ENCODE measurements around the gene CFAP119. TPM values are rescaled to one million over a fixed set of nuclear protein-coding genes. Genes with fewer than 3 reads are reported as not detected.

CFAP119 gene
- total RNA-seq, 1 experiment from 2014 or later = 9.6 TPM

DNA sequence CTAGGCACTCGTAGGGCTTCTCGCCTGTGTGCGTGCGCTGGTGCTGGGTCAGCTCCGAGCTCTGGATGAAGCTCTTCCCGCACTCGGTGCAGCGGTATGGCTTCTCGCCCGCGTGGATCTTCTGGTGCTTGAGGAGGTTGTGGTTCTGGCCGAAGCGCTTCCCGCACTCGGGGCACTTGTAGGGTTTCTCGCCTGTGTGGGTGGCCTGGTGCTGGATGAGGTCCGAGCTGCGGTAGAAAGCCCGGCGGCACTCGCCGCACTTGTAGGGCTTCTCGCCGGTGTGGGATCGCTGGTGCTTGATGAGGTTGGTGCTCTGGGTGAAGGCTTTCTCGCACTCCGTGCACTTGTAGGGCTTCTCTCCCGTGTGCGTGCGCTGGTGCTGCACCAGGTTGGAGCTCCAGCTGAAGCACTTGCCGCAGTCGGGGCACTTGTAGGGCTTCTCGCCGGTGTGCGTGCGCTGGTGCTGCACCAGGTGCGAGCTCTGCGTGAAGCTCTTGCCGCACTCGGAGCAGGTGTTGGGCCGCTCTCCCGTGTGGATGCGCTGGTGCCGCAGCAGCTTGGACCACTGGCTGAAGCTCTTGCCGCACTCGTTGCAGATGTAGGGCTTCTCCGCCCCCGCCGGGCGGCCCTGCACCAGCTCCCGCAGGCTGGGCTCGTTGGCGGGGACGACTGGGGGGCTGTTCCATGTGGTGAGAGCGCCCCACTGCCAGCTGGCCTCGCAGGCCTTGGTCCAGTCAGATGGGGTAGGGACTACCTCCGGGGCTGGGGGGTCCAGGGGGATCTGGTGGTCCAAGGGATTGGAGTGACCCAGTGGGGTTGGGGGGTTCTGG is 21.6 kb upstream of the CFAP119 start:
- no peak overlapping the region for H3K27ac ChIP-seq (ENCODE audit: low read length)
- peaks cover 21% of the 10 kb centered on the region for H3K79me2 ChIP-seq (ENCODE audit: low read length)
- H4K20me1 ChIP-seq (ENCODE audit: low read length) = no peaks in the 10 kb centered on the region
- no TSS peak for BruUV-seq (replicated peaks)
- H3K9me3 ChIP-seq (ENCODE audit: low read length) = no peaks in the 10 kb centered on the region
- ATAC-seq (no peak), DNase-seq (no peak)
- ChIA-PET CTCF (no interaction called here), POLR2A (ENCODE audit: unreplicated experiment) (interaction anchor here (0.7 kb wide), 1 partner anchor 23 kb away, joined by 3 read pairs; no protein-coding TSS in a partner anchor)
- no peaks in the 10 kb centered on the region for H3K36me3 ChIP-seq (ENCODE audit: low read depth, low read length)
- TF ChIP-seq EZH2phosphoT487 (IDR thresholded peaks at IDR 0.05; ENCODE audit: borderline replicate concordance, low read length) = no peak
- TF ChIP-seq, protein P1, sequence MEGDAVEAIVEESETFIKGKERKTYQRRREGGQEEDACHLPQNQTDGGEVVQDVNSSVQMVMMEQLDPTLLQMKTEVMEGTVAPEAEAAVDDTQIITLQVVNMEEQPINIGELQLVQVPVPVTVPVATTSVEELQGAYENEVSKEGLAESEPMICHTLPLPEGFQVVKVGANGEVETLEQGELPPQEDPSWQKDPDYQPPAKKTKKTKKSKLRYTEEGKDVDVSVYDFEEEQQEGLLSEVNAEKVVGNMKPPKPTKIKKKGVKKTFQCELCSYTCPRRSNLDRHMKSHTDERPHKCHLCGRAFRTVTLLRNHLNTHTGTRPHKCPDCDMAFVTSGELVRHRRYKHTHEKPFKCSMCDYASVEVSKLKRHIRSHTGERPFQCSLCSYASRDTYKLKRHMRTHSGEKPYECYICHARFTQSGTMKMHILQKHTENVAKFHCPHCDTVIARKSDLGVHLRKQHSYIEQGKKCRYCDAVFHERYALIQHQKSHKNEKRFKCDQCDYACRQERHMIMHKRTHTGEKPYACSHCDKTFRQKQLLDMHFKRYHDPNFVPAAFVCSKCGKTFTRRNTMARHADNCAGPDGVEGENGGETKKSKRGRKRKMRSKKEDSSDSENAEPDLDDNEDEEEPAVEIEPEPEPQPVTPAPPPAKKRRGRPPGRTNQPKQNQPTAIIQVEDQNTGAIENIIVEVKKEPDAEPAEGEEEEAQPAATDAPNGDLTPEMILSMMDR (conservative IDR thresholded peaks at IDR 0.05; ENCODE audit: low read depth, low read length) = no peak
- TF ChIP-seq EZH2 (IDR thresholded peaks at IDR 0.05; ENCODE audit: low read length, unreplicated experiment) = no peak
- intact Hi-C loops (cut with micrococcal nuclease) = no loop called here
- H3K9me2 ChIP-seq (replicated peaks; ENCODE audit: low read length) = no peaks in the 10 kb centered on the region
- H3K9ac ChIP-seq (ENCODE audit: low read length) = no peak overlapping the region
- H3K4me1 ChIP-seq (ENCODE audit: insufficient read depth, low read length) = peaks cover 4% of the 10 kb centered on the region; the same call in 1 of the 2 replicates
- H2AFZ ChIP-seq (ENCODE audit: low read length) = no peak overlapping the region
- no peak overlapping the region for H3K4me3 ChIP-seq (ENCODE audit: low read length)
- no peak overlapping the region for H3K4me2 ChIP-seq (ENCODE audit: low read length)
- no peaks in the 10 kb centered on the region for H3K27me3 ChIP-seq (ENCODE audit: low read length)
- H3F3A ChIP-seq (ENCODE audit: low read length, unreplicated experiment) = no peaks in the 10 kb centered on the region

DNA sequence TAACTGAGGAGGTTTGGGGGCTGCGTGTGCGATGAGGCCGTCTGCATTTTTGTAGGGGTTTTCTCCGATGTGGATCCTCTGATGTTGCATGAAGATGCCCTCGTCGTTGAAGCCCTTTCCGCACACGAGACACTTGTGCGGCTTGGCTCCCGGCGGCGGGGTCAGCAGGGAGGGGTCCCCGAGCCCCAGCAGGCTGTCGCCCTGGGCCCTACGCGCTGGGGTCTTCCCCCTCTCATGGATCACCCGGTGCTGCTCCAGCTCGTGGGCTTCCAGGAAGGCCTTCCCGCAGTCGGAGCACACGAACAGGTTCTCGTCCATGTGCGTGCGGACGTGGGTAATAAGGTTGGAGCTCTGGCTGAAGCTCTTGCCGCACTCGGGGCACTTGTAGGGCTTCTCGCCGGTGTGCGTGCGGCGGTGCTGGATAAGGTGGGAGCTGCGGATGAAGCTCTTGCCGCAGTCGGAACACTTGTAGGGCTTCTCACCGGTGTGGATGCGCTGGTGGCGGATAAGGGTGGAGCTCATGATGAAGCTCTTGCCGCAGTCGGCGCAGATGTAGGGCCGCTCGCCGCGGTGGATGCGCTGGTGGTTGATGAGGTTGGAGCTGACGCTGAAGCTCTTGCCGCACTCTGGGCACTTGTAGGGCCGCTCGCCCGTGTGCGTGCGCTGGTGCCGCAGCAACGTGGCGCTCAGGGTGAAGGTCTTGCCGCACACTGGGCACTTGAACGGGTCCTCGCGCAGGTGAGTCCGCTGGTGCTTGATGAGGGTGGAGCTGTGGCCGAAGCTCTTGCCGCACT is 20.8 kb upstream of the CFAP119 start:
- DNase-seq (no peak), ATAC-seq (no peak)
- CTCF ChIA-PET = no interaction called here
- no peak for TF ChIP-seq EZH2 (IDR thresholded peaks at IDR 0.05; ENCODE audit: low read length, unreplicated experiment)
- TF ChIP-seq EZH2phosphoT487 (IDR thresholded peaks at IDR 0.05; ENCODE audit: borderline replicate concordance, low read length) = no peak
- TF ChIP-seq, protein P1 (conservative IDR thresholded peaks at IDR 0.05; ENCODE audit: low read depth, low read length) = no peak
- peaks cover 21% of the 10 kb centered on the region for H3K79me2 ChIP-seq (ENCODE audit: low read length)
- no peak overlapping the region for H3K9ac ChIP-seq (ENCODE audit: low read length)
- peaks cover 4% of the 10 kb centered on the region; the same call in 1 of the 2 replicates for H3K4me1 ChIP-seq (ENCODE audit: insufficient read depth, low read length)
- no peaks in the 10 kb centered on the region for H3K9me2 ChIP-seq (replicated peaks; ENCODE audit: low read length)
- no peaks in the 10 kb centered on the region for H4K20me1 ChIP-seq (ENCODE audit: low read length)
- BruUV-seq (replicated peaks) = no TSS peak
- intact Hi-C loops (cut with micrococcal nuclease) = no loop called here
- no peaks in the 10 kb centered on the region for H3K36me3 ChIP-seq (ENCODE audit: low read depth, low read length)
- no peak overlapping the region for H3K27ac ChIP-seq (ENCODE audit: low read length)
- H3K9me3 ChIP-seq (ENCODE audit: low read length) = no peaks in the 10 kb centered on the region
- H3F3A ChIP-seq (ENCODE audit: low read length, unreplicated experiment) = no peaks in the 10 kb centered on the region
- H3K4me3 ChIP-seq (ENCODE audit: low read length) = no peak overlapping the region
- H3K27me3 ChIP-seq (ENCODE audit: low read length) = no peaks in the 10 kb centered on the region
- H3K4me2 ChIP-seq (ENCODE audit: low read length) = no peak overlapping the region
- H2AFZ ChIP-seq (ENCODE audit: low read length) = no peak overlapping the region
- POLR2A ChIA-PET (ENCODE audit: unreplicated experiment) = interaction anchor here (0.7 kb wide), 1 partner anchor 22 kb away, joined by 3 read pairs; no protein-coding TSS in a partner anchor
